OCI-LY3 (cell line): ENCODE results near the gene TRPV4.

Experiments
- H2AFZ ChIP-seq: fragments of 200-600, 300-600 bp; shearing (Covaris generic); 2 replicates; pipeline ENCODE4 v1.6.0; 2014; ENCODE audit warnings: antibody characterized with exemption, low read depth, low read length
- H3K27ac ChIP-seq: fragments of 200-600, 300-600 bp; sonication (generic); 2 replicates; pipeline ENCODE4 v1.5.1; 2014; ENCODE audit warnings: mild to moderate bottlenecking, low read length, moderate library complexity, mixed read lengths
- H3K27me3 ChIP-seq: fragments of 200-600, 300-600 bp; sonication (generic); 2 replicates; pipeline ENCODE4 v1.6.1; 2014; ENCODE audit warnings: low read depth, low read length, mixed read lengths
- H3K36me3 ChIP-seq: fragments of 200-600, 300-600 bp; sonication (generic); replicated peaks from 2 replicates; pipeline ENCODE3; 2014; ENCODE audit warnings: low read depth, low read length, mixed read lengths
- H3K4me1 ChIP-seq: fragments of 300-600, 200-600 bp; sonication (generic); 2 replicates; pipeline ENCODE4 v1.6.1; 2014; ENCODE audit warnings: low read length, mixed read lengths
- H3K4me2 ChIP-seq: fragments of 200-600, 300-600 bp; sonication (generic); 2 replicates; pipeline ENCODE4 v1.6.1; 2014; ENCODE audit warnings: low read length, mixed read lengths
- H3K4me3 ChIP-seq: fragments of 300-600, 200-600 bp; sonication (generic); 2 replicates; pipeline ENCODE4 v1.5.1; 2014; ENCODE audit warnings: antibody characterized with exemption, mild to moderate bottlenecking, low read length, moderate library complexity
- H3K79me2 ChIP-seq: fragments of 300-600, 200-600 bp; shearing (Covaris generic); 2 replicates; pipeline ENCODE4 v1.6.1; 2014; ENCODE audit warnings: mild to moderate bottlenecking, low read length, mixed read lengths
- H3K9ac ChIP-seq: fragments of 300-600, 200-600 bp; shearing (Covaris generic); 2 replicates; pipeline ENCODE4 v1.6.0; 2014; ENCODE audit warnings: mild to moderate bottlenecking, low read length, moderate library complexity
- H3K9me3 ChIP-seq: fragments of 200-600, 300-600 bp; shearing (Covaris generic); 2 replicates; pipeline ENCODE4 v1.6.1; 2014; ENCODE audit warnings: low read length, mixed read lengths; ENCODE audit not compliant: insufficient read depth
- H4K20me1 ChIP-seq: fragments of 200-600, 300-600 bp; sonication (generic); 2 replicates; pipeline ENCODE4 v1.6.1; 2016; ENCODE audit warnings: low read length, mixed read lengths; ENCODE audit not compliant: insufficient read depth
- CTCF ChIP-seq: fragments of 200-600, 300-600 bp; sonication (generic); IDR thresholded peaks from 2 replicates; pipeline ENCODE4 v1.5.1; 2014; ENCODE audit warnings: antibody characterized with exemption, low read length, low read depth
- EZH2phosphoT487 ChIP-seq: fragments of 200-600 bp; shearing (Covaris generic); IDR thresholded peaks from 2 replicates; pipeline ENCODE4 v1.6.1; 2018; ENCODE audit warnings: antibody characterized with exemption, mixed run types, low read depth

Gene TRPV4

GRCh38 chr12:109737126-109737525 is 96.1 kb downstream of the TRPV4 start:
- Histone ChIP-seq H3K9me3 (no peaks in the 10 kb centered on the region), H3K27me3 (no peaks in the 10 kb centered on the region), H3K79me2 (no peaks in the 10 kb centered on the region), H3K4me2 (0 out of 2 replicates have a peak overlapping the region, but pooled peaks have one; percentile 5), H4K20me1 (0 out of 2 replicates have a peak, but pooled peaks cover 10% of the 10 kb centered on the region), H3K36me3 (no peaks in the 10 kb centered on the region), H3K27ac (no peak overlapping the region), H3K9ac (no peak overlapping the region), H2AFZ (no peak overlapping the region), H3K4me3 (no peak overlapping the region), H3K4me1 (peaks cover 12% of the 10 kb centered on the region; the same call in 1 of the 2 replicates)
- no peak for TF ChIP-seq EZH2phosphoT487
- TF ChIP-seq CTCF, result no peak

- Histone ChIP-seq H3K4me3 (no peak overlapping the region), H3K79me2 (no peaks in the 10 kb centered on the region), H2AFZ (no peak overlapping the region), H3K36me3 (no peaks in the 10 kb centered on the region), H3K4me2 (no peak overlapping the region), H3K9ac (no peak overlapping the region), H3K27me3 (no peaks in the 10 kb centered on the region), H4K20me1 (0 out of 2 replicates have a peak, but pooled peaks cover 10% of the 10 kb centered on the region), H3K27ac (no peak overlapping the region), H3K4me1 (peaks cover 12% of the 10 kb centered on the region; the same call in 1 of the 2 replicates), H3K9me3 (no peaks in the 10 kb centered on the region)
- TF ChIP-seq EZH2phosphoT487 (no peak), CTCF (no peak)
Measured at GRCh38 chr12:109736552-109737108, 96.6 kb downstream of the TRPV4 start.

GRCh38 chr12:109735825-109736551 is 97.2 kb downstream of the TRPV4 start:
- TF ChIP-seq CTCF (no peak), EZH2phosphoT487 (no peak)
- Histone ChIP-seq H3K36me3 (no peaks in the 10 kb centered on the region), H3K27ac (no peak overlapping the region), H3K79me2 (no peaks in the 10 kb centered on the region), H3K27me3 (no peaks in the 10 kb centered on the region), H3K9ac (no peak overlapping the region), H3K4me1 (peaks cover 12% of the 10 kb centered on the region; the same call in 1 of the 2 replicates), H3K9me3 (no peaks in the 10 kb centered on the region), H2AFZ (no peak overlapping the region), H3K4me3 (no peak overlapping the region), H4K20me1 (0 out of 2 replicates have a peak, but pooled peaks cover 10% of the 10 kb centered on the region), H3K4me2 (no peak overlapping the region)

GRCh38 chr12:109735051-109735521 is 98.1 kb downstream of the TRPV4 start:
- Histone ChIP-seq H3K4me1 (peaks cover 12% of the 10 kb centered on the region; the same call in 1 of the 2 replicates), H3K79me2 (no peaks in the 10 kb centered on the region), H3K9ac (no peak overlapping the region), H3K27me3 (no peaks in the 10 kb centered on the region), H3K36me3 (no peaks in the 10 kb centered on the region), H4K20me1 (0 out of 2 replicates have a peak, but pooled peaks cover 10% of the 10 kb centered on the region), H3K4me3 (no peak overlapping the region), H3K27ac (no peak overlapping the region), H3K4me2 (no peak overlapping the region), H3K9me3 (no peaks in the 10 kb centered on the region), H2AFZ (no peak overlapping the region)
- TF ChIP-seq CTCF (no peak), EZH2phosphoT487 (no peak)
